GM18517 (cell line): ENCODE data around the gene TCTN1.
A peak's percentile ranks its signal among the peaks of the same experiment; 100 is the strongest.
"Not testable (repeated sequence)": the region's sequence is repeated elsewhere in the genome, so short reads cannot be mapped to it uniquely, and the experiment has no call there.

Experiments
- ATAC-seq: cut with Tn5 transposase; IDR thresholded peaks from one replicate; pipeline ENCODE4 v1.9.1; 2021; ENCODE audit warnings: mild to moderate bottlenecking, moderate library complexity; ENCODE audit not compliant: unreplicated experiment

The TCTN1 gene

GRCh38 chr12:110613771-110614684 is at the start of gene TCTN1:
TSS of gene TCTN1 (plus strand) at chr12:110614129. CDS start at chr12:110614183, 54 bp downstream.
- ATAC-seq: peak; percentile 91

- ATAC-seq: no peak
Measured at GRCh38 chr12:110564471-110564991, 49.4 kb upstream of the TCTN1 start.

GRCh38 chr12:110565894-110566871 is 47.7 kb upstream of the TCTN1 start:
- no peak for ATAC-seq

GRCh38 chr12:110566993-110567392 is 46.9 kb upstream of the TCTN1 start:
- ATAC-seq: no peak

- ATAC-seq: no peak
Measured at GRCh38 chr12:110568752-110569151, 45.2 kb upstream of the TCTN1 start.

- not testable (repeated sequence) for ATAC-seq
Measured at GRCh38 chr12:110569838-110570237, 44.1 kb upstream of the TCTN1 start.

- not testable (repeated sequence) for ATAC-seq
Measured at GRCh38 chr12:110570798-110571197, 43.1 kb upstream of the TCTN1 start.

GRCh38 chr12:110574044-110574443 is 39.9 kb upstream of the TCTN1 start:
- ATAC-seq: no peak

- not testable (repeated sequence) for ATAC-seq
Measured at GRCh38 chr12:110574717-110575230, 39.2 kb upstream of the TCTN1 start.

GRCh38 chr12:110575326-110575725 is 38.6 kb upstream of the TCTN1 start:
- ATAC-seq: no peak

GRCh38 chr12:110576504-110576903 is 37.4 kb upstream of the TCTN1 start:
- ATAC-seq: no peak

GRCh38 chr12:110577864-110578693 is 35.9 kb upstream of the TCTN1 start:
- peak; percentile 22 for ATAC-seq

GRCh38 chr12:110578694-110579534 is 35.0 kb upstream of the TCTN1 start:
- ATAC-seq: no peak

- ATAC-seq: no peak
Measured at GRCh38 chr12:110579535-110580253, 34.2 kb upstream of the TCTN1 start.

GRCh38 chr12:110581931-110582275 is 32.0 kb upstream of the TCTN1 start:
- no peak for ATAC-seq

- ATAC-seq: peak; percentile 38
Measured at GRCh38 chr12:110582276-110583136, 31.4 kb upstream of the TCTN1 start.
